Stimulated activated CD4-positive, alpha-beta T cell treated with anti-CD3 and anti-CD28 coated beads, Interleukin-15, amount 100 ng/mL, for 1 hour (primary cell): ENCODE results near the gene CAMKMT.

Experiments used
- DNase-seq, 2 donors: peaks; one replicate each; pipeline ENCODE4 v3.0.0-alpha.2; 2020; ENCODE audit warnings: low read depth in 1 of 2, low spot score in 1 of 2

The CAMKMT gene

DNA sequence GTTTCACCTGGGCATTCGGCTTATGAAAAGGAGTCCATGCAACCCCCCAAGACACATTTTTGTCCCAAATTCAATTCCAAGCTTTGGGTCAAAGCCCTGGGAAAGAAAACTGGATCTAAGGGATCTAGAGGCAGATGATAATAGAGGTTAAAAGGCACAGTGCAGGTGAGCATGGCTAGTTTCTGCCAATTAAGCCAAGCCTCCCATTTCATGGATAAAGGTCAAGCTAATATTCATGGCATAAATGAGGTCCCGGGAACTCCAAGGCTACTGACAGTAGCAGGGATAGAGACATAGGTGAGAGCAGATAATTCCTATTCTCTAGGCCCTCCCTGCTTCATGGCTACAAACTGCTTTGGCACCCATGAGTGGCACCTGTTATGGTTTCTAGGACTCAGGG, 83.1 kb downstream of the CAMKMT start:
- DNase-seq = no peak

DNA sequence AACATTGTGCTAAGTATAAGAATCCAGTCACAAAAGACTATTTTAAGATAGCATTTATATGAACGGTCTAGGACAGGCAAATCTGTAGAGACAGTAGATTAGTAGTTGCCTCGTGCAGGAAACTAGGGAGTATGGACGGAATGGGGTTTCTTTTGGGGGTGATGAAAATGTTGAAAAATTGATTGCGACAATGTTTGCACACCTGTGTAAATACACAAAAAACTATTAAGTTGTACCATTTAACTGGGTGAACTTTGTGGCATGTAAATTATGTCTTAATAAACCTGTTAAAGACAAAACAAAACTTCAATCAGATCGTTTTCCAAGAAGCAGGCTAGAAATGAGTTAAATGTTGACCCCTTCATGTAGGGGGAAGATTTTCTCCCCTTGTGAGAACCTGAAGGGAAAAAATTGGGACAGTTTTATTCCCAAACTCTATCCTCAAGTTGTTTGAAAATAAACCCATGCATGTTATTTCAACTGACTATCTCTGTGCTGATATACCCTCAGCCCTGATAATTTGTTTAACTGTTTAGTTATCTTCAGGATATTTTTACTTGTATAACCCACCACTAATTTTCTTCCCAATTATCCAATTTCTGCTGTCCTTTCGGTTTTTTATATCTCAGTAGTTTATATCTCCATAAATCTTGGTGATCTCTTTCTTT, 87.2 kb downstream of the CAMKMT start:
- DNase-seq = no peak

DNA sequence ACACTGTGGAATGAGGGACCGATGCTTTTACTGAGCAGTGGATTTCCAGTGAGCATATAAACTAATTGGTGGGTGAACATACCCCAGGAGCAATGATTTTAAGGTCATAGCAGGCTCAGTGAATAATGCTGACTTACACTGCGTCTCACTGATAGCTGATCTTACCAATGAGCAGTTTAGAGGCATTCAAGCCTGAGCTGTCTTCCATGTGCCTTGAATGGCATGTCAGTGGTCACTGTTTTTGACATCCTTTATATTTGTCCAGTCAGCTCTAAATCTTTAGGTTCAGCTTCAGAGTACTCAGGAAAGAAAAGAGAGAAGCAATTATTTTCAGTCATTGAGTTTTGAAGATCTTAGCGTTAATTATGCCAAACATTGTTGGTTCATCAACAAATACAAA, 88.3 kb downstream of the CAMKMT start:
- DNase-seq = no peak

DNA sequence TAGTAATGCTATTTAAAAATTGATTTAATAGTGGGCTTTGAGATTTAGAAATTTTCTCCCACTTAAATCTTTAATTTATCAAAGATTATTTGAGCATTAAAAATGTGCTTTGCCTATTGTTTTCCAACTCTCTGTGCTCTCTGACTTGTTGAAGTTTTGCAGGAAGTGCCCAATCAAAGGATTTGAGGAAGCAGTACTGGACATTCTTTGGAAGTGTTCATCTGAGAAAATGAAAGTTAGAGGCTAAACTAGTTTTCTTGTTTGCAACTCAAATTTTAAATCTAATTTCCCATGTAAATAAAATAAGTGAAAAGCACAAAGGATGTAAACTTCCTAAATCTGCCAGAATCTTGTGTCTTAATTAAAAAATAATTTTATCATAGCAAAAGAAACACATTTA, 89.1 kb downstream of the CAMKMT start:
- DNase-seq = no peak

DNA sequence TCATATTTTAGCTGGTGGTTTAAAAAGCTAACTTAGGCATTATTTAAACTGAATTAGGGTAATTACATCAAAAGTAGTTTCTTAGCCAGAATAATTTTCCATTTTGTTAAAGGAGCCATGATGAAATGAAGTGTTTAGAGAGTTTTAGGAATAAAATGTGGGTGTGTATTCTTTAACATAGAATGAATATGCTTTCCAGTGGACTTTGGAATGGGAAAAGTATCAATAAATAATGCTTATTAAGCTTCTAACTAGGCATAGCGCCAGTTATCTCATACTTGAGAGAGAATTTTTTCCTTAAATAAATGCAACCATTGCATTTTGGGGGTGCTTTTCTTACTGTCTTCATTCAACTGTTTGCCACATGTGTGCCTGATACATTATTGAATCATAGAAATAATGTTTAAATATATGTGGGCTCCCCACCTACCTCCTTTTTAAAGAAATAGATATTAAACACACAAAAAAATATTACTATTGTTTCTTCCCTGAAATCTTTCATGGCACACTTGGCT, 90.4 kb downstream of the CAMKMT start:
- DNase-seq = no peak

DNA sequence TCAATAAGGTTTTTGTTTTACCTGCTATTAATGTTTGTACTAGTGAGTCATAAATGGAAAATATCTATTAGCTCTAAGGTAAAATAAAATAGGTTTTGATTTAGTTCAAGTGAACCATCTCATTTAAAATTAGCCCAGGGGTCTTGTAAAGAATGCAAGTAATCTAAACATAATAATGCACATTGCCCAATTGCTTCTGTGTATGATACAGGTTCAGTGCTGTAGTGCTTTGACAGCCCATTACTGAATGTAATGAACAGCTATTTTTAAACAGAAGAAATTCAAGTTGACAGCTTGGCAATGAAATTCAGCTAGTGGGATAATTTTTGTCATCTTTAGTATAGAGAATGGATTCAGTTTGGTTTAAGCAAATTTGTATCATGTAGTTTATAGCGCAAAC, 91.5 kb downstream of the CAMKMT start:
- DNase-seq = no peak

DNA sequence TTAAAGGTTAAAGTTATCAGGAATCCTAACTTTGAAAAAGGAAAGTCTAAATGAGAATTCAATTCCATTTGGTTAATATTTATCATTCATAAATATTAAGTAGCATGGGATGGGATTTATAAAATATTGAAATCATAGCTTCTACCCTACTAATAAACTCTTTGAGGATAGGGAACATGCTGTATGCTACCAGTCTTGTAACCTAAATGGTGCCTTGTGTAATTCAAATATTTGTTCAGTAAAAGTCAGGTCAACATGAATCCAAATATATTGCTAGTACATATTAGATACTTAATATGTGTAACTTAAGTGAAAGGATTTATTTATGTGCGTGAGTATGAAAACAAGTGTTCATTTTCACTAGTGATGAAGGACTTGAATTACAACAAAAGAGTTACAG, 94.1 kb downstream of the CAMKMT start:
- no peak for DNase-seq

DNA sequence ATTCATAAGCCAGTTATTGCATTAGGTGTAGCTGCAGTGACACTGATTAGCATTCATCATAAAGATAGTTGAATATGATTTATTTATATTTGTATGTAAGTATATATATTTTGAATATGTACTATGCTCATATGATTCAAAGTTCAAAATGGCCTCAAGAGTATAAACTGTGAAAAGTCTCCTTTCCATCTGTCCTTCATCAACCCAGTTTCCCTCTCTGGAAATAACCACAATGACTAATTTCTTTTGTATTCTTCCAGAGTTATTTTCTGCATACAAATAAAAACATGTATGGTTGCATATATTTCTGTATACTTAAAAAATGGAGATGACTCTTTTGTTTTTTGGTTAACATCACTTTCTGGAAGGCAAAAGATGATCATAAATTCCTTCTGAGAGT, 95.2 kb downstream of the CAMKMT start:
- no peak for DNase-seq

DNA sequence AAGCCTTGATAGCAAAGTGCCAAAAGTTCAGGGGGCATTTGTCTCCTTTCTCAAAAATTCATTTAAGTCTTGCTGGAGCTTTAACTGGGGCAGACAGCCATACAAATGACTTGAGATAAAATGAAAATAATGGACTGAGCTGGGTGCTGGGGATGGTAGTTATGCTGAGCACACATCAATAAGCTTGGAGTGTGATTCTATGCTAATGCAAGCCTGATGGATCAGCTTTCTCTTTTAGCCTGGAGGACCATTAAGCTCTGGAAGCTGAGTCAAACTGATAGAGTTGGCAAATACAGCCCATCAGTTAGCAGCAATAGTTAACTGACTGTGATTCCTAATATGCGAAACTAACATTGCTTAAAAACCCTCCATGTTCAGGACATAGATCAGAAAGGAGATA, 98.0 kb downstream of the CAMKMT start:
- DNase-seq = no peak

DNA sequence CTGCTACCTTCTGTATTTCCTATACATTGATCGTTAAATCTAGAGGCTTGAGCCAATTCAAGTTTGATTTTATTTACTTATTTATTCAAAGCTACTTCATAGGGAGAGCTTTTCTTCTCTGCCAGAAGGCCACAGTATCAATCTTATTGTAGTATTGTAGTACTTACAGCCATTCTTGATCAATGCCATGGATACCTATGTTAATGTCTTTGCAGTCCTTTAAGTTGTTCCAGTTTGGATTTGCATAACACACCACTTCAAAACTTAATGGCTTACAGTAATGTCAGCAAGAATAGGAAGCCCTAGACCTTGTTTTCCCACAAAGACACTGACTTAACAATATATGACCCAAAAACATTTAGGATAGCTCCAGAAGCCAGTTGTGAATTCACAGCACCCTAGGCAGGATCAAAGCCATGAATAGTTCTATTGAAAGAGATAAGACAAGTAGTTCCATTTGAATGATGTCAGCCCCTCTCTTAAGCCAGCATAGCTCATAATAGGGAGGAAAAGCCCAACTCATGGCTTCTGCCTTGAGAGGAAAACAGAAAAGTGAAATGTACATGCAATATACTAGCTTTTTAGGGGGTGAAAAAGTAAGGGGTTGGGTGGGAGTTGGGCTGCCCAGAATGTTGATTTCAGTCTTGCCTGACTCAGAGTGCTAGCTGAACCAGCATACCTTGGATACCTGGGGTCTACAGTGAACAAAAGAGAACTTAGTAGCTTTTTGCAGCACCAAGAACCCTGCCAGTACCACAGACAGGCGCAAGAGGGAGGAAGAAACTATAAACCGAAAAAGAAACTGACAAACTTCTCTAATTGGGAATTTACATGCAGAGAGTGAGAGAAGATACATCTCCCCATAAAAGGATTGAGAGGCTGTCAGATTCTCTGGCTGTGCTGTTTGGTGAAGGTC, 101.4 kb downstream of the CAMKMT start:
- DNase-seq = no peak

DNA sequence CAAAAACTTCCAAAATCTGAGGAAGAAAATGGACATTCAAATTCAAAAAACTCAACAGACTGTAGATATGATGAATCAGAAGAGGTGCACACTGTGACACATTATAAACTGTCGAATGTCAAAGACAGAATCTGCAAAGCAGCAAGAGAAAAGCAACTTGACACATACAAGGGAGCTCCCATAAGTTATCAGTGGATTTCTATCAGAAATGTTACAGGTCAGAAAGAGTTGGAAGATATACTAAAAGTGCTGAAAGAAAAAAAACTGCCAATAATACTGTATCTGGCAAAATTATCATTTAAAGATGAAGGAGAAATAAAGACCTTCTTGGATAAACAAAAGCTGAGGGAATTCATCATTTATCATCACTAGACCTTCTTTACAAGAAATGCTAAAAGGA, 102.7 kb downstream of the CAMKMT start:
- DNase-seq = no peak

DNA sequence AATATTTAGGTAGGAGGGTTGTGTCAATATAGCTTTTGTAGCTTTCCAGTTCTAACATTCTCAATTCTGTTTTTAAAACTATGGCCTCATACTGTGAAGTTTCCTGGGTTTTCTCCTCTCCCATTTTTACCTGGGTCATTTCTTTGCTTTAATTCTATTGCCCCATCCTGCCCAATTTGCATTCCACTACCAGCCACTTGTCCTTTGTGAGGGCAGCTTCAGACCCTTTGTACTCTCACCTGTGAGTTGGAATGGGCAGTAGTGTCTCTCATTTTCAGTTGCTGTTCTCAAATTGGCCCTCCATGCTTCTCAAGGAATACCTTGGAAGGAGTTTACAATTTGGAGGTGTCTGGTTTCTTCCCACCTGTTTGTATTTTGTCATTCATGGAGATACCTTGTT, 108.4 kb downstream of the CAMKMT start:
- no peak for DNase-seq

DNA sequence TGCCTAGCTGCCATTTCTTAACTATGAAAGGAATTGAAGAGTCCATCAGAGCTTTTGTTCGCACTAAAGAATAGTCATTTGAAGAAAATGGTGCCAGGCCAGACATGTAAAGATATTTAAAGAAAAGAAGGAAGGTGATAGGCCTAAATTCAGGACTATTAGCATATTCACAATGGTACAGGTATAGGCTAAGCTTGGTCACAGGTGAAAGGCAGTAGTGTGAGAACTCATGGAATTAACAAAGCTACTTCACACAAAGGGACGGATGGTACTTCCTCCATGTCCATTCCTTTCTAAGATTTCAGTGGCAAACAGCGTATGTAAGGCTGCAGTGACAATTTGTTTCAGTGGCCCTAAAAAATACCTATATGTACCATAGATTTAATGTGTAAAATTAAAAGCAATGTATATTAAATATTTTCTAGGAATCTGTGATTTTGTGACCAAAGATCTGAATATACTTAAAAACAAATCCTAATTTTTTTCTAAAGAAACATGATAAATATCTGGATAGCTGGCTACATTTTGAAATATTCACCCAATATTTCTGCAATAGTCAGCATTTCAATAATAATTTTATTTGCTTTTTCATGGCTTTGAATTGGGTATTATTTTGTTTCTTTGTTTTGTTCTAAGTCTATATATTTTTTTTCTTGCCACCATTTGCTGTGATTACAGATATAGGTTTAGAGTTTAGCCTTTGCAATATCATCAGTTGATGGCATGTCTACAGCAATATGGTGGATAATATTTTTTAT, 116.1 kb downstream of the CAMKMT start:
- no peak for DNase-seq

DNA sequence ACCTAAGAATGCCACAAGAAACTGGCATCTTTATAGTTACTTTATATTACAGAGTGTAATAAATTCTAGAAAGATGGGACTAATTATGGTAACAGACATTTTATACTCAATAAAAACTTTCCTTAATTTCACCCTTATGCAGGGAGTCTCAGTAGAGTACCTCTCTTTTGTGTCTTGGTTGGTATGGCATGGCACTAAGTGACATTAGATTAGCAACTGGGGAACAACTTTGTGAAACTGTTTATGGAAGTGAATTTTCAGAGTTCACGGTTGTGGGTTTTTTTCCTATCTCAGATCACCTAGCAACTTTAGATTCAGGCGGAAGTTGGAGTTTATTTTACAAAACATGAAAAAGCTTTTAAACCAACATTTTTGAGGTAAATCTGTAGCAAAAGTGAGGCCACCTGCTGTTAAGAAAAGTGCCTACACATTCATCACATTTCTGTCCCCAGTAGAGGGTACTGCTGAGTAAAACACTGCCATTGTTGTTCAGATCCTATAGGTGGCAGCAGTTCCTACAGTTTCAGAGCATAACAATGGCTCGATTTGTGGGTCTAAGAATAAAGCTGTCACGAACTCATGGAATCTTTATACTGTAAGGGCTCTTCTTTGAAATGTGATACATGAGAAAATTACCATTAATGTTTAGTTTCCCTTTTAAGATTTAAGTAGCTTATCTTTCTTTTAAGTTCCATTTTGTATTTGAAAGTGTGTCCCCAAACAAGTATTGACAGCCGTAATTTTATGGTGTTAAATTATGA, 117.6 kb downstream of the CAMKMT start:
- peak in 1 of 2 donors; percentile 9 for DNase-seq

DNA sequence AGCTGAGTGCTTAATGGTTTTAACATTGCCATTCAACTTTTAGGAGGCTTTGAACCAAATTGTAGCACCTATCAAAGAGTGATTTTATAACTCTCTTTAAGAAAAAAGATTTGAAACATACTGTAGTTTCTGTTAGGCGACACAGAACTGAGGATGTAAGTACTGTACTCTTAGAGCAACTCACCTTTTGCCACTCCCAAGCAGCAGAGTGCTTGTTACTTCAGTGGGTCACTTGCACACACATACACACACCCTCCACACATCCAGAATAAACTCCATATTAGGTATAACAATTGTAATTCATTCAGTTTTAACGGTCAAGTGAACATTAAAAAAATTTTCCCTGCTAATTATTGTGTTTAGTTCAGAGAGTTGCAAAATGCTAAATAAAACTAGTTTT, 118.3 kb downstream of the CAMKMT start:
- DNase-seq = no peak

DNA sequence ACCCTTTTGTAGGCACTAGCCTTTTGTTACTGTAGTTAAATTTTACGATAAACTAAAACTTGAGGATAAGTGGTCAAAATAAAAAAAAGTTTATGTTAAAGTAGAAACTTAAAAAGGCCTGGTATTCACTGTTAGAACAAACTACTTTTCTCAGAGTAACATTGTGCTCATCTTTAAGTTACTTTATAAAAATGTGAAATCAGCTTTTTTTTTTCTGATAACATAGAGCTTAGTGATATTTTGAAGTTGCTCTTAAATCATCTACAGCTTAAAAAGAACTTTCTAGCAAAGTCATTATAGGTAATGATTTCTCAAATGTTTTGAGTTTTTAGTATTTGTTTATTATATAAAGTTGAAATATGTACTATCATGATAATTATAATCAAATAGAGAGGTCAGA, 125.3 kb downstream of the CAMKMT start:
- DNase-seq = no peak

DNA sequence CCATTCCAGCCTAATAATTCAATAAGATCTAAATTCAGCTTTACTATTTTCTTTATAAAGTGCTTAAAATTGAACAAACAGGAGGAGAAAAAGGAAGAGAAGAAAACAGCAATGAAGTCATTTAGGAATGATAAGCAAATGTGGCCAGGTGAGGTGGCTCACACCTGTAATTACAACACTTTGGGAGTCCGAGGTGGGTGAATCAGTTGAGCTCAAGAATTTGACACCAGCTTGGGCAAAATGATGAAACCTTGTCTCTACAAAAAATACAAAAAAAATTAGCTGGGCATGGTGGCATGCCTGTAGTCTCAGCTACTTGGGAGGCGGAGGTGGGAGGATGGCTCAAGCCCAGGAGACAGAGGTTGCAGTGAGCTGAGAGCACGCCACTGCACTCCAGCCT, 129.0 kb downstream of the CAMKMT start:
- DNase-seq = no peak

DNA sequence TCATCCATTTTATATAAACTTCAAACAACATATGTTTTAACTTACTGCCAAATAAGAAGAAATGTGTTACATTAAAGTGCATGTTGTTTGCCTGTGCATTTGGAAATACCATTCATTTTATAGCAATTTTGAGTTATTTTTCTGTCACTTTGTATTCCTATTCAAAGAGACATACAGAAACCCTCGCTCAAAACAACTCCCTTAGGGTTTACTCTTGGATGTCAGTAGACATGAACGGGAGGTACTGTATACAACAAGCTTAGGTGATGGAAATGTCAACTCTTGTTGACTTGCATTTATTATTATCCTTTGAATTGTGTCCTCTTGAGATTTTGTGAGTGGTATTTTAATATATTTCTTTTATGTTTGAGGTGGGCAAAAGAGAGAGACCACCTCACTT, 132.3 kb downstream of the CAMKMT start:
- no peak for DNase-seq

DNA sequence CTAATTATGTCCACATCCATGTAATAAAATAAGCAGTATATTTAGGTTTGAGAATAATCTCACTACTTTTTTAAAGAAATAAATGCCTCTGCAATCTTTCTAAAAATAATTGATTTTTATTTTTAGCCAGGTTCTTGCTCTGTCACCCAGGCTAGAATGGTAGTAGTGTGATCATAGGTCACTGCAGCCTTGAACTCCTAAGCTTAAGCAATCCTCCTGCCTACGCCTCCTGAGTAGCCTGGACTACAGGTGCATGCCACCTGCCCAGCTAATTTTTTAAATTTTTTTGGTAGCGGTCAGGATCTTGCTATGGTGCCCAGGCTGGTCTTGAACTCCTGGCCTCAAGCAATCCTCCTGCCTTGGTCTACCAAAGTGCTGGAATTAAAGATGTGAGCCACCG, 133.3 kb downstream of the CAMKMT start:
- no peak for DNase-seq

DNA sequence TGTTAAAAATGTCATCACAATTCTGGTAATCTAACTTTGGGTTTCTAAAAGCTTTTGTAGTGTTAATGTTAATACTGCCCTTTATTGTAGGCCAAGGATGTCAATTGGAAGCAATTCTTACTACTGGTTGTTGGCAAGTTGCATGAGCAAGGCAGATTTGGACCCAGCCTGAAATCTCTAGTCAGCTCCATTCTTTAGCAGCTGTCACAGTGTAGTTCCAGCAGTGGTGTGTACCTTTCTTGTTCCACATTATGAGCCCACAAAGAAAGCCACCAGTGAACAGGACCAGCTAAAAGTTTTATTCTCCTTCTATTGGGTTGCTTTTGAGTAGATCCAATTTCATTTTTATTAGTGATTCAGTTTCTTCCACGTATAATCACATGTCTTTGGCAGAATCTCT, 133.8 kb downstream of the CAMKMT start:
- DNase-seq = no peak

DNA sequence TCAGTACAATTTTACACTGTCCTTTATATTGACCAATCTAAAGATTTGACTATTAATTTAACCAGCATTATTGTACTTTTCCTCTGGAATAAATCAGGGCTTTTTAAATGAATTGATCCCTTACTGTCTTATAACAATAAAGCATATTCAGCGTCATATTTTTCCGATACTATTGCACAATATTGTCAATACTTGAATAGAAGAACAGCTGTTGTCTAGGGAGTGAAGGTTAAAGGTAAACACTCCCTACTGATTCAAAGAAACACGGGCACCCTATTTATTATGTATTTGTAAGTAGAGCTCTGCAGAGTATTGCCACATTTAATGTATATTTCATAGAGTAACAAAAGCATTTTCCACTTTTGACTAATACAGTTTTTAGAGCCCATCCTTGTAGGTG, 134.4 kb downstream of the CAMKMT start:
- DNase-seq = no peak
